Stimulated activated CD8-positive, alpha-beta memory T cell treated with anti-CD3 and anti-CD28 coated beads, Interleukin-15, amount 100 ng/mL, for 1 hour (primary cell): ENCODE data around the gene BCAM.
A peak's percentile ranks its signal among the peaks of the same experiment; 100 is the strongest.
"Not testable (repeated sequence)": the region's sequence is repeated elsewhere in the genome, so short reads cannot be mapped to it uniquely, and the experiment has no call there.

ENCODE experiments used
- DNase-seq: peaks from one replicate; pipeline ENCODE4 v3.0.0-alpha.2; 2020; ENCODE audit warnings: low read depth

BCAM gene

GRCh38 chr19:44808463-44809371, at the start of gene BCAM:
Gene BCAM (plus strand): TSS chr19:44809103. CDS start chr19:44809125, 22 bp downstream.
- no peak for DNase-seq

GRCh38 chr19:44762038-44762437, 46.9 kb upstream of the BCAM start:
- no peak for DNase-seq

GRCh38 chr19:44765033-44765948, 43.6 kb upstream of the BCAM start:
- DNase-seq: no peak

GRCh38 chr19:44765949-44766335, 43.0 kb upstream of the BCAM start:
- DNase-seq: no peak

GRCh38 chr19:44767295-44768180, 41.4 kb upstream of the BCAM start:
- no peak for DNase-seq

- DNase-seq: peak; percentile 97
Observed at GRCh38 chr19:44770550-44771257, 38.2 kb upstream of the BCAM start.

GRCh38 chr19:44772144-44772543, 36.8 kb upstream of the BCAM start:
- not testable (repeated sequence) for DNase-seq

GRCh38 chr19:44772959-44773358, 35.9 kb upstream of the BCAM start:
- DNase-seq: no peak

GRCh38 chr19:44775676-44776240, 33.1 kb upstream of the BCAM start:
- DNase-seq: no peak

GRCh38 chr19:44776402-44777096, 32.4 kb upstream of the BCAM start:
- DNase-seq: no peak

- DNase-seq: no peak
Observed at GRCh38 chr19:44777715-44778347, 31.1 kb upstream of the BCAM start, which contains the start of gene CBLC. Gene CBLC (plus strand): TSS chr19:44777890. CDS start chr19:44777932, 42 bp downstream.

- no peak for DNase-seq
Observed at GRCh38 chr19:44779150-44779549, 29.8 kb upstream of the BCAM start.

GRCh38 chr19:44781694-44782093, 27.2 kb upstream of the BCAM start:
- not testable (repeated sequence) for DNase-seq

GRCh38 chr19:44782729-44783128, 26.2 kb upstream of the BCAM start:
- DNase-seq: no peak

GRCh38 chr19:44783545-44783944, 25.4 kb upstream of the BCAM start:
- no peak for DNase-seq

- DNase-seq: no peak
Observed at GRCh38 chr19:44785271-44785670, 23.6 kb upstream of the BCAM start.

- DNase-seq: no peak
Observed at GRCh38 chr19:44785993-44786392, 22.9 kb upstream of the BCAM start.

- DNase-seq: no peak
Observed at GRCh38 chr19:44788971-44789370, 19.9 kb upstream of the BCAM start.

GRCh38 chr19:44789943-44790483, 18.9 kb upstream of the BCAM start:
- no peak for DNase-seq
